BLaER1 (cell line): ENCODE results near the gene ZBED4.

ENCODE experiments used
- H3K27ac ChIP-seq: shearing (Covaris generic); formaldehyde crosslinking; 2 replicates; pipeline ENCODE4 v1.8.1; 2022
- H3K27me3 ChIP-seq: shearing (Covaris generic); formaldehyde crosslinking; 2 replicates; pipeline ENCODE4 v1.8.1; 2022
- H3K36me3 ChIP-seq: shearing (Covaris generic); formaldehyde crosslinking; 2 replicates; pipeline ENCODE4 v1.8.1; 2022
- H3K4me1 ChIP-seq: shearing (Covaris generic); formaldehyde crosslinking; 2 replicates; pipeline ENCODE4 v1.8.1; 2022
- H3K4me2 ChIP-seq: shearing (Covaris generic); formaldehyde crosslinking; 2 replicates; pipeline ENCODE4 v1.8.1; 2022
- H3K4me3 ChIP-seq: shearing (Covaris generic); formaldehyde crosslinking; 2 replicates; pipeline ENCODE4 v1.8.1; 2022
- H3K9ac ChIP-seq: shearing (Covaris generic); formaldehyde crosslinking; 2 replicates; pipeline ENCODE4 v1.8.1; 2022
- H3K9me3 ChIP-seq: shearing (Covaris generic); formaldehyde crosslinking; 2 replicates; pipeline ENCODE4 v1.8.1; 2022
- H4K20me1 ChIP-seq: shearing (Covaris generic); formaldehyde crosslinking; 2 replicates; pipeline ENCODE4 v1.8.1; 2022
- Cebpa-rat ChIP-seq: shearing (Covaris generic); IDR thresholded peaks from 2 replicates; pipeline ENCODE4 v1.8.1; 2022

The ZBED4 gene

DNA sequence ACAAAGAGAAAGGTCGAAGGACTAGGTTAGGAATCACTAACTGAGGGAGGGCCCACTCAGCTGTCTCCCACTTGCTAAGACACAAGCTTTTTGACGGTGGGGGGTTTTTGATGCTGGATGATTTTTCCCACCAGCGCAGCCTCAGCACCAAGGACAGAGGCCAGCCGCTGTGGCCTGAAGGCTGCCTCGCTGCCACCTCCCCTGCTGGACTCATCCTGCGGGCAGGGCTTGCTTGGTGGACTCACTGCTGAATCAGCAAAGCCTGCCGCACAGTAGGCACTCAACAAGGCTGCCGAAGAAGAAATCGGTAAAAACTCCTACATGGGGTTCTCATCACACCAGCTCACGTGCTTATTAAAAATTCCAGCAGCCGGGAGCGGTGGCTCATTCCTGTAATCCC is 62.0 kb downstream of the ZBED4 start:
- H3K36me3 ChIP-seq: peaks cover 47% of the 10 kb centered on the region
- H3K4me1 ChIP-seq: peaks cover 30% of the 10 kb centered on the region
- H3K9me3 ChIP-seq: no peaks in the 10 kb centered on the region
- no peak for TF ChIP-seq Cebpa-rat
- H3K4me2 ChIP-seq: no peak overlapping the region
- no peak overlapping the region for H3K9ac ChIP-seq
- no peak overlapping the region for H3K27ac ChIP-seq
- no peak overlapping the region for H3K4me3 ChIP-seq
- H4K20me1 ChIP-seq: peaks cover 62% of the 10 kb centered on the region
- no peaks in the 10 kb centered on the region for H3K27me3 ChIP-seq

DNA sequence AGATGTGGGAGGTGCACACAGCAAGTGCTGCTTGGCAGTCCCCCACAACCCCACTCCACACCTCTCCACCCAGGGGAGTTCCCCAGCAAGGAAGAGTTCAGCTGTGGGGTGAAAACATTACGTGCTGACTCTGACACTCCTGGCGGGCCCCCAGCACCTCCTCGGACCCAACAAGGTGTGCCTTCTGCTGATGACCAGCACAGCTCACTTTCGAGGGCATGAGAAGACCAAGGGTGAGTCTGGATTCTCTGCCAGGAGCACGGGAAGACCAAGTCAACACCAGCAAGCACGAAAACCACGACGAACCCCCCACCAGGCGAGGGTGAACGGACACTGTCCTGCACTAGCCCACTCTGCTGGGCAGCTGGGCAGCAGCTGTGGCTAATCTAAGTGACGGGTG is 63.2 kb downstream of the ZBED4 start:
- Histone ChIP-seq H4K20me1 (peaks cover 51% of the 10 kb centered on the region), H3K4me2 (peak overlapping the region; percentile 91), H3K36me3 (peaks cover 47% of the 10 kb centered on the region), H3K9ac (peak overlapping the region; percentile 94), H3K4me3 (peak overlapping the region; percentile 81), H3K27ac (no peak overlapping the region), H3K9me3 (no peaks in the 10 kb centered on the region), H3K4me1 (peaks cover 43% of the 10 kb centered on the region), H3K27me3 (no peaks in the 10 kb centered on the region)
- TF ChIP-seq Cebpa-rat: no peak

DNA sequence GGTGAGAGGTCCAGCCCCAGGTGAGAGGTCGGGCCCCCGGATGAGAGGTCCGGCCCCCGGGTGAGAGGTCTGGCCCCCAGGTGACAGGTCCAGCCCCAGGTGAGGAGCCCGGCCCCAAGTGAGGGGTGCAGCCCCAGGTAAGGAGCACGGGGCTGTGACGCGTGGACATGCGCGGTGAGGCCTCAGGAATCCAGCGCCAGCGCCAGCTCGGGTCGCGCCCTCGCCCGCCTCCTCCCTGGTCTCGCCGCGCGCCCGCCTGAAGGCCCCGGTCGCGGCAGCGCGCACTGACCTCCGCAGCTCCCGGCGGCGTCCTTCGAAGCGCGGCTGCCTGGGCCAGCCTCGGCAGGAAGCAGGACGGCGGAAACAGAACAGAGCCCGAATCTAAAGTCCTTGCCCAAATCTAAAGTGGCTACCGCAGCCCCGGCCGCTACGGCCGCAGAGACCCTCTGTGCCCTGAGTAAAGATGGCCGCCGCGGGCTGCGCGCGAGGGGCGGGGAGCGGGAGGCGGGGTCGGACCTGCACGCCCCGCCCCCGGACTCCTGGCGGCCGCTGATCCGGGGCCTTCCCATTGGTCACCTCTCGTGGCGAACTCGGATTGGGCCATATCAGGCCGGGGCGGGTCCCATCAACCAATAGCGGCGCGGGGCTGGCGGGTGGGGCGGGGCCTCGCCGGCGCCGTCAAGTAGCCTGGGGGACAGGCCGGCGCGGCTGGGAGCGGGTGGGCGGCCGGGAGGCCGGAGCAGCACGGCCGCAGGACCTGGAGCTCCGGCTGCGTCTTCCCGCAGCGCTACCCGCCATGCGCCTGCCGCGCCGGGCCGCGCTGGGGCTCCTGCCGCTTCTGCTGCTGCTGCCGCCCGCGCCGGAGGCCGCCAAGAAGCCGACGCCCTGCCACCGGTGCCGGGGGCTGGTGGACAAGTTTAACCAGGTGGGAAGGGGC is 64.6 kb downstream of the ZBED4 start, which contains the start of the genes ALG12 and CRELD2:
Gene ALG12 (minus strand): TSS at position 465 of the 937 bp plus-strand sequence. CDS start 4,673 bp downstream, outside the sequence.
Gene CRELD2 (plus strand): TSS at position 661 of the 937 bp plus-strand sequence. CDS start 136 bp downstream, at position 797.
- Histone ChIP-seq H3K4me1 (peaks cover 56% of the 10 kb centered on the region), H3K9me3 (no peaks in the 10 kb centered on the region), H3K9ac (peak within 1 kb of the TSS; percentile 94), H3K4me3 (peak within 1 kb of the TSS; percentile 81), H4K20me1 (peaks cover 40% of the 10 kb centered on the region), H3K4me2 (peak within 1 kb of the TSS; percentile 95), H3K36me3 (peaks cover 33% of the 10 kb centered on the region), H3K27ac (peak within 1 kb of the TSS; percentile 91), H3K27me3 (no peaks in the 10 kb centered on the region)
- no peak for TF ChIP-seq Cebpa-rat

DNA sequence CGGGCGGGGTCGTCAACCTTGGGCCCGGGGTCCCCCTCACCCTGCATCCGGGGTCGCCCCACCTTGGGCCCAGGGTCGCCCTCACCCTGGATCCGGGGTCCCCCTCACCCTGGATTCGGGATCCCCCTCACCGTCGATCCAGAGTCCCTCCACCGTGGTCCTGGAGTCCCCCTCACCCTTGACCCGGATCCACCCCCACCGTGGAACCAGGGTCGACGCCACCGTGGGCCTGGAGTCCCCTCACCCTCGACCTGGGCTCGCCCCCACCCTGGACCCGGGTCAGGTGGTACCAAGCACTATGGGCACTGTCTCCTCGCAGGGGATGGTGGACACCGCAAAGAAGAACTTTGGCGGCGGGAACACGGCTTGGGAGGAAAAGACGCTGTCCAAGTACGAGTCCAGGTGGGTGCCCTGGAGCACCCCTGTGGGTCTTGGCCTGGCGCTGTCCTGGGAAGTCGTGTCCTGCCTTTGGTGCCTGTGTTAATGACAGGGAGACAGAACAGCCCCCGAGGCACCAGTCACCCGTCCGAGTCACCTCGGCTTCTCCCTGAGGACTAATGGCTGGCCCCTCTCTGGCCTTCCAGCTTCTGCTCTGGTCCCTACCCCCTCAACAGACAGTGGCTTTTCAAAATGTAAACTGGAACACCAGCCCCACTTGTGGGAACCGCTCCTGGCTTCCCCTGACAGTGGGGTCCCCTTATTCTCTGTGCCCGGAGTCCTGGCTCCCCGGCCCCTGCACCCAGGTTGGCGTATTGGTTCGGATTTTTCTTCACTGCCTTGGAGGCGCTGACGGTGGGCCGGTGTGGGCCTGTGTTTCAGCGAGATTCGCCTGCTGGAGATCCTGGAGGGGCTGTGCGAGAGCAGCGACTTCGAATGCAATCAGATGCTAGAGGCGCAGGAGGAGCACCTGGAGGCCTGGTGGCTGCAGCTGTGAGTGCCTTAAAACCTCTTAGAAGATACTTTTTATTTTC is 65.6 kb downstream of the ZBED4 start:
- Histone ChIP-seq H3K9me3 (no peaks in the 10 kb centered on the region), H3K36me3 (peaks cover 23% of the 10 kb centered on the region), H3K9ac (peak overlapping the region; percentile 94), H3K27me3 (no peaks in the 10 kb centered on the region), H3K4me1 (peaks cover 65% of the 10 kb centered on the region), H3K4me2 (peak overlapping the region; percentile 95), H4K20me1 (peaks cover 30% of the 10 kb centered on the region), H3K4me3 (peak overlapping the region; percentile 81), H3K27ac (peak overlapping the region; percentile 76)
- no peak for TF ChIP-seq Cebpa-rat

DNA sequence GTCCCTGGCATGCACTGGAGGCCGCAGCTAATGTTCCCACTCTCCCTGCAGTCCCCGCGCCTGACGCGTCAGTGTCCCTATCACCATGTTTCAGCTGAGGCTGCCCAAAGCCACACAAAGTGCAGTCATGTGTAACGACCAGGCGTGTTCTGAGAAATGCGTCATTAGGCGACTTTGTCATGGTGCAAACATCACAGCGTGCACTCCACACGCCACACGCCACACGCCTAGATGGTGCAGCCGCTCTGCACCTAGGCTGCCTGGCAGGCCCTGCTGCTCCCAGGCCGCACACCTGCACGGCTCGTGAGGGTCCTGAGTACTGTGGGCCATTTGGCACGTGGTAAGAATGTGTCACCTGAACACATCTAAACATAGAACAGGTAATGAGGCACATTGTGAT is 67.2 kb downstream of the ZBED4 start:
- Histone ChIP-seq H3K27ac (no peak overlapping the region), H3K9me3 (no peaks in the 10 kb centered on the region), H4K20me1 (peaks cover 14% of the 10 kb centered on the region), H3K36me3 (peaks cover 17% of the 10 kb centered on the region), H3K4me2 (peak overlapping the region; percentile 95; the same call in 1 of the 2 replicates), H3K4me1 (peaks cover 82% of the 10 kb centered on the region), H3K4me3 (no peak overlapping the region), H3K9ac (no peak overlapping the region), H3K27me3 (no peaks in the 10 kb centered on the region)
- no peak for TF ChIP-seq Cebpa-rat

DNA sequence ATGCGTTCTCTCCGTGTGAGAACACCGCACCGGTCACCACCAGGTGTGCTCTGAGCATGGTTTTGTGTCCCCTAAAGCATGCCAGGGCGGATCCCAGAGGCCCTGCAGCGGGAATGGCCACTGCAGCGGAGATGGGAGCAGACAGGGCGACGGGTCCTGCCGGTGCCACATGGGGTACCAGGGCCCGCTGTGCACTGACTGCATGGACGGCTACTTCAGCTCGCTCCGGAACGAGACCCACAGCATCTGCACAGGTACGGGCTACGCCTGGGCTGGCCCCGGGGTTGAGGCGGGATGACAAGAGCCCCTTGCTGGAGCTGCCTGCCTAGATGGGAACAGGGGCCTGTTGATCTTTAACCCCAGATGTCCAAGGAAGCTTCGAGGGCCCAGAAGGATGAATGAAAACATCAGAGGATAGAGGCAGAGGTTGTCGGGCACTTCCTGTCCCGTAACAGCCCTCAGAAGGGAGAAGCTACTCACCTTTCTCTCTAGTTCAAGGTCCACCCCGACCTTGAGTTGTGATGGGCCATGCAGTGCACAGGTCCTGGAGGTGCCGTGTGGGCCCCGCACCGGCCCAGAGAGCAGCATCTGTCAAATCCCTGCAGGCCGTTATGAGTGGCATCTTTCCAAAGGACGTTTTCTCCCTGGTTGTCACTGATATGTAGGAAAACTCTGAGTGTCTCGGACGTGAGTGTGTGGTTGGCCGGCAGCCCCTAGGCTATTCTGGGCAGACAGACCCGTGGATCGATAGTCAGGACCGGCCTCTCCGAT is 68.0 kb downstream of the ZBED4 start:
- Histone ChIP-seq H4K20me1 (peaks cover 7% of the 10 kb centered on the region), H3K27ac (peak overlapping the region; percentile 63; the same call in 1 of the 2 replicates), H3K4me2 (peak overlapping the region; percentile 55), H3K4me1 (peaks cover 83% of the 10 kb centered on the region), H3K27me3 (no peaks in the 10 kb centered on the region), H3K36me3 (peaks cover 17% of the 10 kb centered on the region), H3K9ac (peak overlapping the region; percentile 57; the same call in 1 of the 2 replicates), H3K4me3 (no peak overlapping the region), H3K9me3 (no peaks in the 10 kb centered on the region)
- no peak for TF ChIP-seq Cebpa-rat

DNA sequence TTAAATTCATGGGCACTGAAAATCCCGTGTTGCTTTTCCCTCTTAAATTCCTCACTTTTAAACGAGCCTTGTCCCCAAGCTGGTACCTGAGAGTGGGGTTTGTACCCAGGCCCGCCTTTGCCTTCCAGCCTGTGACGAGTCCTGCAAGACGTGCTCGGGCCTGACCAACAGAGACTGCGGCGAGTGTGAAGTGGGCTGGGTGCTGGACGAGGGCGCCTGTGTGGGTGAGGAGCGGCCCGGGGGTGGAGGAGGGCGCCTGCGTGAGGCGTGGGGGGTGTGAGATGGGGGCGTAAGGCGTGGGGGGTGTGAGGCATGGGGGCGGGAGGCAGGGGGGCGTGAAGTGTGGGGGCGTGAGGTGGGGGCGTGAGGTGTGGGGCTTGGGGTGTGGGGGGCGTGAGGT is 68.8 kb downstream of the ZBED4 start:
- Histone ChIP-seq H3K9ac (peak overlapping the region; percentile 57; the same call in 1 of the 2 replicates), H3K9me3 (no peaks in the 10 kb centered on the region), H3K36me3 (peaks cover 17% of the 10 kb centered on the region), H3K4me3 (no peak overlapping the region), H3K27me3 (no peaks in the 10 kb centered on the region), H3K27ac (peak overlapping the region; percentile 63), H3K4me1 (peaks cover 83% of the 10 kb centered on the region), H4K20me1 (no peaks in the 10 kb centered on the region), H3K4me2 (peak overlapping the region; percentile 55)
- no peak for TF ChIP-seq Cebpa-rat

DNA sequence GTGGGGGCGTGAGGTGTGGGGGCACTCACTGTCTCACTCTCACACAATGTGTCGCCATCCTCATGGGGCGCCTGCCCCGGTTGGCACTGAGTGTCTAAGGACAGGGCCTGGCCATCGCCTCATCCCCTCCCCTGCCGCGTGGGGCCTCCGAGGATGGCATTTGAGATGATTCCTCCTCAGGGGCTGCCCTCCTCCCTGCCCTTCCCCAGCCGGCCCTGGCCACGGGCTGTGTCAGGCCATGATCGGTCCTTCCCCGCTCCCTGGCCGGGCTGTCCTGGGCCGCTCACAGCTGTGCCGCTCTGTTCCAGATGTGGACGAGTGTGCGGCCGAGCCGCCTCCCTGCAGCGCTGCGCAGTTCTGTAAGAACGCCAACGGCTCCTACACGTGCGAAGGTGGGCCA is 69.3 kb downstream of the ZBED4 start:
- Histone ChIP-seq H3K27ac (peak overlapping the region; percentile 91), H3K9ac (peak overlapping the region; percentile 78), H3K4me3 (peak overlapping the region; percentile 31; the same call in 1 of the 2 replicates), H3K4me2 (peak overlapping the region; percentile 89), H3K9me3 (no peaks in the 10 kb centered on the region), H3K27me3 (no peaks in the 10 kb centered on the region), H4K20me1 (no peaks in the 10 kb centered on the region), H3K4me1 (peaks cover 87% of the 10 kb centered on the region), H3K36me3 (peaks cover 17% of the 10 kb centered on the region)
- no peak for TF ChIP-seq Cebpa-rat
